Right renal cortex interstitium (tissue), 3 donors: ENCODE data around the gene RCE1. TPM values are rescaled to one million over a fixed set of nuclear protein-coding genes. Genes with fewer than 3 reads are reported as not detected.

Experiments
- DNase-seq, 3 donors: peaks; one replicate each; pipeline ENCODE4 v3.0.0-alpha.2; 2013; ENCODE audit warnings: low read depth in 3 of 3, low spot score in 2 of 3
- polyA plus RNA-seq, 3 donors: library from polyadenylated mRNA; unstranded; fragments of 120-200 nt; gene quantifications; one replicate each; pipeline ENCODE4 v1.2.1, GENCODE V29; 2013; ENCODE audit not compliant: insufficient read length in 3 of 3

Gene RCE1
- polyA plus RNA-seq, 3 donors, result 16.7 to 23.2 (median 20.0) TPM

- DNase-seq, result no peak
Observed at GRCh38 chr11:66856496-66857233, 13.4 kb downstream of the RCE1 start, which contains the start of gene LRFN4. Gene LRFN4, plus strand, starts transcription at chr11:66857064. Its CDS starts 681 bp downstream, at chr11:66857745.

GRCh38 chr11:66857234-66857926 is 14.1 kb downstream of the RCE1 start:
- DNase-seq, result no peak

- DNase-seq, result no peak
Observed at GRCh38 chr11:66857927-66858185, 14.6 kb downstream of the RCE1 start.

GRCh38 chr11:66858186-66858938 is 15.1 kb downstream of the RCE1 start:
- no peak for DNase-seq

GRCh38 chr11:66858939-66859685 is 15.9 kb downstream of the RCE1 start:
- DNase-seq, result no peak

GRCh38 chr11:66859686-66860448 is 16.6 kb downstream of the RCE1 start:
- no peak for DNase-seq

- DNase-seq, result no peak
Observed at GRCh38 chr11:66860449-66860831, 17.2 kb downstream of the RCE1 start.

GRCh38 chr11:66861038-66861773 is 18.0 kb downstream of the RCE1 start:
- DNase-seq, result no peak

GRCh38 chr11:66861774-66862558 is 18.7 kb downstream of the RCE1 start:
- DNase-seq, result no peak

GRCh38 chr11:66862559-66863037 is 19.4 kb downstream of the RCE1 start:
- no peak for DNase-seq

GRCh38 chr11:66863428-66864125 is 20.3 kb downstream of the RCE1 start:
- DNase-seq, result no peak

- DNase-seq, result no peak
Observed at GRCh38 chr11:66864172-66864901, 21.1 kb downstream of the RCE1 start.

GRCh38 chr11:66864924-66865697 is 21.9 kb downstream of the RCE1 start:
- no peak for DNase-seq

- no peak for DNase-seq
Observed at GRCh38 chr11:66866007-66866406, 22.8 kb downstream of the RCE1 start.

GRCh38 chr11:66866511-66866986 is 23.3 kb downstream of the RCE1 start:
- no peak for DNase-seq

GRCh38 chr11:66867425-66868040 is 24.3 kb downstream of the RCE1 start:
- DNase-seq, result no peak
